Lower leg skin (tissue), 3 donors: Measurements from ENCODE around the gene PRAF2.

Experiments used
- CTCF ChIP-seq, 3 donors: fragments of 450-650 bp; IDR thresholded peaks; one replicate each; pipeline ENCODE4 v1.5.1; 2016; ENCODE audit warnings: antibody characterized with exemption in 3 of 3, mild to moderate bottlenecking in 3 of 3, moderate library complexity in 2 of 3
- POLR2A ChIP-seq, 2 donors: fragments of 450-650 bp; IDR thresholded peaks; one replicate each; pipeline ENCODE4 v1.6.1; 2016 to 2017; ENCODE audit warnings: antibody characterized with exemption in 2 of 2, mild to moderate bottlenecking in 1 of 2, moderate library complexity in 1 of 2

GRCh38 chrX:49072712-49073095, 1.1 kb downstream of the PRAF2 start:
- TF ChIP-seq CTCF (IDR thresholded peaks at IDR 0.05) (no peak), POLR2A (IDR thresholded peaks at IDR 0.05) (no peak)
